HepG2 (cell line): ENCODE results near the gene COL18A1.

Experiments used
- EZH2 ChIP-seq: conservative IDR thresholded peaks from 2 replicates; pipeline ENCODE4 v1.6.1; 2012; ENCODE audit warnings: mild to moderate bottlenecking, low read depth, low read length, moderate library complexity
- MYC ChIP-seq: sonication (generic); formaldehyde crosslinking; IDR thresholded peaks from 2 replicates; pipeline ENCODE4 v1.9.0; 2021; ENCODE audit warnings: missing genetic modification reagents, borderline replicate concordance
- NFKB2 ChIP-seq: sonication (generic); formaldehyde crosslinking; IDR thresholded peaks from 2 replicates; pipeline ENCODE4 v1.4.0; 2020; ENCODE audit warnings: missing genetic modification reagents, borderline replicate concordance
- NFYC ChIP-seq: IDR thresholded peaks from 2 replicates; pipeline ENCODE4 v1.6.1; 2016; ENCODE audit warnings: missing genetic modification reagents, missing compliant biosample characterization
- POLR2AphosphoS2 ChIP-seq: IDR thresholded peaks from 2 replicates; pipeline ENCODE4 v1.6.1; 2011; ENCODE audit warnings: low read depth, low read length, improper control_type of control experiment
- RXRA ChIP-seq: sonication (generic); formaldehyde crosslinking; IDR thresholded peaks from 2 replicates; pipeline ENCODE4 v1.5.1; 2020; ENCODE audit warnings: missing genetic modification reagents
- SPEN ChIP-seq: sonication (generic); formaldehyde crosslinking; IDR thresholded peaks from 2 replicates; pipeline ENCODE4 v1.5.1; 2020; ENCODE audit warnings: low read depth, mild to moderate bottlenecking, missing genetic modification reagents
- YY1 ChIP-seq: IDR thresholded peaks from 2 replicates; pipeline ENCODE4 v1.6.1; 2011; ENCODE audit warnings: low read length, low read depth, moderate library complexity, mild to moderate bottlenecking; ENCODE audit not compliant: insufficient read depth, insufficient replicate concordance
- ZNF747 ChIP-seq: sonication (generic); formaldehyde crosslinking; IDR thresholded peaks from 2 replicates; pipeline ENCODE4 v1.8.1; 2023; ENCODE audit warnings: missing genetic modification reagents, mild to moderate bottlenecking, borderline replicate concordance
- ZNF777 ChIP-seq: sonication (generic); formaldehyde crosslinking; IDR thresholded peaks from 2 replicates; pipeline ENCODE4 v1.4.0; 2020; ENCODE audit warnings: missing genetic modification reagents
- TF ChIP-seq, protein P1 (sequence below): sonication (generic); formaldehyde crosslinking; IDR thresholded peaks from 2 replicates; pipeline ENCODE4 v1.8.1; 2023; ENCODE audit warnings: mild to moderate bottlenecking, missing genetic modification reagents, borderline replicate concordance
- TF ChIP-seq, protein P2 (sequence below): sonication (generic); formaldehyde crosslinking; IDR thresholded peaks from 2 replicates; pipeline ENCODE4 v1.4.0; 2020; ENCODE audit warnings: missing genetic modification reagents

DNA sequence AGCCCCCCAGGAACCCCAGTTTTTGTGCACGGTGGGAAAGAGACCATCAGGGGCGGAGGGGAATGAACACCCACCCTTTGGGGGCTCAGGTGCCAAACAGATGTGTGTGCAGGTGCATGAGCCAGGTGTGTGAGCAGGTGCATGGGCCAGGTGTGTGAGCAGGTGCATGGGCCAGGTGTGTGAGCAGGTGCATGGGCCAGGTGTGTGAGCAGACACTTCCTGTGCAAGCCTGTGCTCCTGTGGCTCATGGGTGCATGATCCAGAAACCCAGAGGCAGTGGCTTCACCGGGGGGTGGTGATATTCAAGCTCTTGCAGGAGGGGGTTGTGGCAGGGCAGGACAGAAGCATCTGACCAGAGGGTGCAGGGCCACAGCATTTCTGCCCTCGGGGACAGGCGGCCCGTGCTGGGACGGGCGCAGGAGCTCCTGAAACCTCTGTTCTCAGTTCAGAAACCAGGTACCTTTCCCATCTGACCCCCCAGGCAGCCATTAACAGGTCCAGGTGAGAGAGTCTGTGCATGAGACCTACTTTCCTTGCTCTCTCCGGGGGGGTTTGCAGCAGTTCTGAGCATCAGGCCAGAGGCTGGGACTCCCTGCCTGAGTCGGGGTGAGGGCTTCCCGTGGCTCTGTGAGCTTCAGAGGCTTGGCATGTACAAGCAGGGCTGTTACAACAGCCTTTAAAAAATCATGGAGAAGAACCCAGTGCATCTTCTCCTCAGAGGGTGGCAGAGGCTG, 29.1 kb downstream of the COL18A1 start:
- no peak for TF ChIP-seq EZH2
- no peak for TF ChIP-seq SPEN
- no peak for TF ChIP-seq ZNF777
- TF ChIP-seq POLR2AphosphoS2, result no peak
- no peak for TF ChIP-seq NFYC (CRISPR knock-in tag)
- no peak for TF ChIP-seq NFKB2 (CRISPR knock-in tag)
- no peak for TF ChIP-seq MYC
- no peak for TF ChIP-seq ZNF747
- TF ChIP-seq, protein P1, sequence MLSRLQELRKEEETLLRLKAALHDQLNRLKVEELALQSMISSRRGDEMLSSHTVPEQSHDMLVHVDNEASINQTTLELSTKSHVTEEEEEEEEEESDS (CRISPR knock-in tag), result no peak
- TF ChIP-seq YY1, result no peak
- TF ChIP-seq, protein P2, sequence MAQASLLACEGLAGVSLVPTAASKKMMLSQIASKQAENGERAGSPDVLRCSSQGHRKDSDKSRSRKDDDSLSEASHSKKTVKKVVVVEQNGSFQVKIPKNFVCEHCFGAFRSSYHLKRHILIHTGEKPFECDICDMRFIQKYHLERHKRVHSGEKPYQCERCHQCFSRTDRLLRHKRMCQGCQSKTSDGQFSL (CRISPR knock-in tag), result no peak
- TF ChIP-seq RXRA (CRISPR knock-in tag), result no peak
